NCI-H2171 (cell line): Measurements from ENCODE around the gene GMPPA.

Experiments used
- DNase-seq: peaks from one replicate; lab custom pipeline; 2025; lab: John Stamatoyannopoulos, UW

The GMPPA gene

GRCh38 chr2:219522111-219523030 lies 23.7 kb downstream of the GMPPA start:
- DNase-seq: no peak

GRCh38 chr2:219523031-219523671 lies 24.5 kb downstream of the GMPPA start:
- DNase-seq: no peak

- no peak for DNase-seq
Measured at GRCh38 chr2:219524817-219525216, 26.1 kb downstream of the GMPPA start.

GRCh38 chr2:219525533-219526232 lies 27.0 kb downstream of the GMPPA start:
- DNase-seq: no peak

- no peak for DNase-seq
Measured at GRCh38 chr2:219526320-219527075, 27.8 kb downstream of the GMPPA start.

- DNase-seq: no peak
Measured at GRCh38 chr2:219527076-219527394, 28.3 kb downstream of the GMPPA start.

- no peak for DNase-seq
Measured at GRCh38 chr2:219527472-219527871, 28.8 kb downstream of the GMPPA start.

GRCh38 chr2:219530048-219530963 lies 31.6 kb downstream of the GMPPA start:
- DNase-seq: peak; percentile 85

- no peak for DNase-seq
Measured at GRCh38 chr2:219531639-219532377, 33.1 kb downstream of the GMPPA start.

- DNase-seq: no peak
Measured at GRCh38 chr2:219532378-219532649, 33.6 kb downstream of the GMPPA start.

- no peak for DNase-seq
Measured at GRCh38 chr2:219533930-219534661, 35.4 kb downstream of the GMPPA start.

GRCh38 chr2:219536425-219536824 lies 37.7 kb downstream of the GMPPA start:
- DNase-seq: no peak

- no peak for DNase-seq
Measured at GRCh38 chr2:219536967-219537366, 38.3 kb downstream of the GMPPA start.

- no peak for DNase-seq
Measured at GRCh38 chr2:219537657-219538488, 39.2 kb downstream of the GMPPA start.

- no peak for DNase-seq
Measured at GRCh38 chr2:219538504-219538951, 39.8 kb downstream of the GMPPA start.

- no peak for DNase-seq
Measured at GRCh38 chr2:219538956-219539788, 40.5 kb downstream of the GMPPA start.

- DNase-seq: no peak
Measured at GRCh38 chr2:219539926-219540678, 41.4 kb downstream of the GMPPA start.
